Upper lobe of left lung (tissue), 6 donors: Measurements from ENCODE around the gene SRBD1. TPM values are rescaled to one million over a fixed set of nuclear protein-coding genes. Genes with fewer than 3 reads are reported as not detected.

Experiments
- ATAC-seq, 2 donors: fragments of 200-7000 bp; cut with Tn5 transposase; one replicate each; pipeline ENCODE4 v1.9.1; 2022; ENCODE audit warnings: mild to moderate bottlenecking in 2 of 2, moderate library complexity in 2 of 2; ENCODE audit not compliant: low FRiP score in 2 of 2
- DNase-seq, 2 donors: peaks; one replicate each; pipeline ENCODE4 v3.0.0-alpha.2; 2019 to 2020
- H3K27ac ChIP-seq, 4 donors: fragments of 200-600 bp; sonication (generic); one replicate each; pipeline ENCODE4 v1.5.1; 2016 to 2019
- H3K27me3 ChIP-seq, 4 donors: fragments of 200-600 bp; sonication (generic); one replicate each; pipeline ENCODE4 v1.5.1; 2017 to 2019
- H3K36me3 ChIP-seq, 4 donors: fragments of 200-600 bp; sonication (generic); one replicate each; pipeline ENCODE4 v1.5.1; 2016 to 2019
- H3K4me1 ChIP-seq, 4 donors: fragments of 200-600 bp; sonication (generic); one replicate each; pipeline ENCODE4 v1.5.1; 2018 to 2019
- H3K4me3 ChIP-seq, 4 donors: fragments of 200-600 bp; sonication (generic); one replicate each; pipeline ENCODE4 v1.5.1; 2017 to 2019; ENCODE audit warnings: mild to moderate bottlenecking in 2 of 4, moderate library complexity in 1 of 4
- H3K9me3 ChIP-seq, 4 donors: fragments of 200-600 bp; sonication (generic); one replicate each; pipeline ENCODE4 v1.5.1; 2018 to 2019
- EP300 ChIP-seq, 4 donors: sonication (generic); formaldehyde crosslinking; IDR thresholded peaks; one replicate each; pipeline ENCODE4 v1.5.1; 2017; ENCODE audit warnings: antibody characterized with exemption in 4 of 4, control low read depth in 2 of 4
- POLR2A ChIP-seq, 4 donors: fragments of 450-650 bp; IDR thresholded peaks; one replicate each; pipeline ENCODE4 v1.5.1; 2016 to 2017; ENCODE audit warnings: antibody characterized with exemption in 4 of 4, mild to moderate bottlenecking in 2 of 4
- POLR2AphosphoS5 ChIP-seq, 2 donors: sonication (generic); formaldehyde crosslinking; IDR thresholded peaks; one replicate each; pipeline ENCODE4 v1.5.1; 2017; ENCODE audit warnings: antibody characterized with exemption in 2 of 2
- WGBS, 2 donors: methylation state at CpG; one replicate each; pipeline ENCODE4 v1.1.5; 2017 to 2018; 5-methylcytosine and 5-hydroxymethylcytosine counted together
- total RNA-seq, 6 donors: library from RNA; depleted of rRNA in 4 of 6; stranded (reverse); fragments of >200 nt in 4 of 6; gene quantifications; one replicate each; pipeline versions ENCODE4 v1.1.0 to v1.2.1, GENCODE V29; 2016 to 2021
- TF ChIP-seq, protein P1 (sequence below), 6 experiments: fragments of 450-650 bp in 4 of 6; fragments of 200-600 bp in 2 of 6; sonication (generic) in 2 of 6; IDR thresholded peaks; one replicate each; pipeline ENCODE4 v1.5.1; 2016 to 2019; ENCODE audit warnings: antibody characterized with exemption in 6 of 6
- donor health status: DM: no; HTN: no; CAD: no; lungs with moderate emphysema.
- donor health status: DM: no; HTN: yes; CAD: no; lungs with severe emphysema.

The SRBD1 gene
- total RNA-seq, 6 donors from 2014 or later: 16.4 to 38.3 (median 19.0) TPM

DNA sequence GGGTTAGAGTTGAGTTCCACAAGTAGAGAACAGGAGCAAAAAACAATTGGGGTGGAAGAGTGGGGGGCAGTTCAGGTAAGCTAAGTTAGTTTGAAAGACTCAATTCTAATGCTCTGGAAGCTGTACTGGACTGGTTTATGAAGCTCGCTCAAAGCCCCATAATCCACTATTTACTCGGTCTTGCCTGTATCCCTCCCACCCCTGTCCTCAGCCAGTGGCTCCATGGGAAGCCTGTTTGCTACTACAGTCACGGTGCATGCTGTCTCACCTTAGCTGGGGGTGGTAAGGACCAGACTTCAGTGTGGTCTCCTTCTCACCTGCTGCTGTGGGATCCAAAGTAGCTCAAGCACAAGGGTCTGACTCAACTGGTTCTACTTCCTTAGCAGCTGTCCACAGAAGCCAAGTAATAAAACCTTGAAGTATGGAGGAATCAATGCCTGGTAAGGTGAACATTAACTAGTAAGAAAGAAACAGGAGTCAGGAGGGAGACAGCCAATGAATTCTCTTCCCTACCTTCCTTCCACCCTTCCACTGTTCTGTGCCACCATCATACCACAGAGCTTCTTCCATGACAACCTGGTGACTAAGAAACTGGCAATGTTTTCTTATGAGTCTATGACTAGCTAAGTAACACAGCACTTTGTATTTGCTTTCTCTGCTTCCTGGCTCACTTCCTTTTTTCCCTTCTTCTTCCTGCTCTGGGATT lies 230.8 kb downstream of the SRBD1 start:
- 92 to 95% methylated on average over 3 of the region's 3 CpGs for WGBS, 2 donors
- no peaks in the 10 kb centered on the region for H3K9me3 ChIP-seq
- no peak overlapping the region for H3K27ac ChIP-seq
- no peak overlapping the region for H3K4me3 ChIP-seq
- DNase-seq: no peak
- no peaks in the 10 kb centered on the region for H3K36me3 ChIP-seq
- no peaks in the 10 kb centered on the region for H3K4me1 ChIP-seq
- TF ChIP-seq, protein P1, sequence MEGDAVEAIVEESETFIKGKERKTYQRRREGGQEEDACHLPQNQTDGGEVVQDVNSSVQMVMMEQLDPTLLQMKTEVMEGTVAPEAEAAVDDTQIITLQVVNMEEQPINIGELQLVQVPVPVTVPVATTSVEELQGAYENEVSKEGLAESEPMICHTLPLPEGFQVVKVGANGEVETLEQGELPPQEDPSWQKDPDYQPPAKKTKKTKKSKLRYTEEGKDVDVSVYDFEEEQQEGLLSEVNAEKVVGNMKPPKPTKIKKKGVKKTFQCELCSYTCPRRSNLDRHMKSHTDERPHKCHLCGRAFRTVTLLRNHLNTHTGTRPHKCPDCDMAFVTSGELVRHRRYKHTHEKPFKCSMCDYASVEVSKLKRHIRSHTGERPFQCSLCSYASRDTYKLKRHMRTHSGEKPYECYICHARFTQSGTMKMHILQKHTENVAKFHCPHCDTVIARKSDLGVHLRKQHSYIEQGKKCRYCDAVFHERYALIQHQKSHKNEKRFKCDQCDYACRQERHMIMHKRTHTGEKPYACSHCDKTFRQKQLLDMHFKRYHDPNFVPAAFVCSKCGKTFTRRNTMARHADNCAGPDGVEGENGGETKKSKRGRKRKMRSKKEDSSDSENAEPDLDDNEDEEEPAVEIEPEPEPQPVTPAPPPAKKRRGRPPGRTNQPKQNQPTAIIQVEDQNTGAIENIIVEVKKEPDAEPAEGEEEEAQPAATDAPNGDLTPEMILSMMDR (IDR thresholded peaks at IDR 0.05): no peak
- no peaks in the 10 kb centered on the region for H3K27me3 ChIP-seq
- ATAC-seq: no peak

DNA sequence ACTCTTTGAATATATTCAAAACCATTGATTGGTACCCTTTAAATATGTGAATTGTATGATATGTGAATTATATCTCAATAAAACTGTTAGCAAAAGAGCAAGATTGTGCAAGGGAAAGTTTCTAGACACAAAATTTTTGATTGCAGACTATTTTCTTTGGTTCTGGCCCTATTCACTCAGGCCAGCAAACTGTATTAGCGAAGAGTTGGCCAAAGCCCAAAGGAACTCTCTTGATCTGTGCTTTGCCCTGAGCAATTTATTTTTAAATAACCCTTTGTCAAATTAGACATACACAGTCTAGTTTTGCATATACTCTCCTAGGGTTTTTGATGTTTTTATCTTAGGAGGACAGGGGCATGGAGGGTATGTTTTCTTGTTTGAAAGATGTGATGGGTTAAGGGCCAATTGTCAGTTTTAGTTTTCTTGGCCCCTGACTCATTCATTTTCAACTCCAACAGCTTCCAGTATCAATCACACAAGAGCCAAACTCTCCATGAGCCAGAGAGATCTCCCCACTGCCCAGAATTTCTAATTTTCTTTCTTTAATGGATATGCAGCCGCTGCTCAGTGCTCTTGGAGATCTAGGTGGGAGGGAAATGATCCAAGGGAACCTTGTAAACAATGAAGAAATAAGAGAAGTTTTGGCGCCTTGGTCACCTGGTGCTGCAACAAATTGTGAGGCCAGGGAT lies 231.5 kb downstream of the SRBD1 start:
- ATAC-seq: peak in 1 of 2 donors; percentile 54
- no peak for TF ChIP-seq POLR2AphosphoS5 (IDR thresholded peaks at IDR 0.05)
- no peak for TF ChIP-seq POLR2A (IDR thresholded peaks at IDR 0.05)
- TF ChIP-seq, protein P1 (IDR thresholded peaks at IDR 0.05): no peak
- no peak for TF ChIP-seq EP300 (IDR thresholded peaks at IDR 0.05)
- no peaks in the 10 kb centered on the region for H3K36me3 ChIP-seq
- no peaks in the 10 kb centered on the region for H3K9me3 ChIP-seq
- H3K27me3 ChIP-seq: no peaks in the 10 kb centered on the region
- H3K27ac ChIP-seq: no peak overlapping the region
- no peak for DNase-seq
- WGBS, 2 donors: 91 to 95% methylated on average over 3 of the region's 3 CpGs
- no peak overlapping the region for H3K4me3 ChIP-seq
- H3K4me1 ChIP-seq: no peaks in the 10 kb centered on the region

DNA sequence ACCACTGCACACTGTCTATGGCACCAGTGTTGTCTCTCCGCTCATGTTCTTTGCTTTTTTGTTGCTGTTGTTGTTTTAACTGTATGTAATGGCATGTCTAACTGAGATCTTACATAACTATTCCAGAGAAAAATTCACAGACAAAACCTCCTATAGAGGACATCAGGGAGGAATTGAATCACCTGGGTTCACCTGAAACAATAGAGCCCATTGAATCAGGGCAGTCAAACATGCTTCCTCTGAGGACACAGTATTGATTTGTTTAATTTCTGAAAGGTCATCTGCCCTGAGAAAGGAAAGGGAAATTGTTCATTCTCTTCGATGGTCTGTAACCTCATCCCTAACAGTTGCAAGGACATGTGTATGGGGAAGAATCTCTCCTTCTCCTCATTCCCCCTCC lies 237.5 kb downstream of the SRBD1 start:
- H3K4me3 ChIP-seq: no peak overlapping the region
- ATAC-seq: no peak
- no peak for TF ChIP-seq POLR2AphosphoS5 (IDR thresholded peaks at IDR 0.05)
- TF ChIP-seq POLR2A (IDR thresholded peaks at IDR 0.05): no peak
- no peak for TF ChIP-seq EP300 (IDR thresholded peaks at IDR 0.05)
- TF ChIP-seq, protein P1 (IDR thresholded peaks at IDR 0.05): no peak
- H3K36me3 ChIP-seq: no peaks in the 10 kb centered on the region
- H3K27ac ChIP-seq: no peak overlapping the region
- WGBS, 2 donors: 87 to 88% methylated on average over 2 of the region's 2 CpGs
- no peaks in the 10 kb centered on the region for H3K27me3 ChIP-seq
- no peaks in the 10 kb centered on the region for H3K4me1 ChIP-seq
- no peaks in the 10 kb centered on the region for H3K9me3 ChIP-seq
- no peak for DNase-seq

DNA sequence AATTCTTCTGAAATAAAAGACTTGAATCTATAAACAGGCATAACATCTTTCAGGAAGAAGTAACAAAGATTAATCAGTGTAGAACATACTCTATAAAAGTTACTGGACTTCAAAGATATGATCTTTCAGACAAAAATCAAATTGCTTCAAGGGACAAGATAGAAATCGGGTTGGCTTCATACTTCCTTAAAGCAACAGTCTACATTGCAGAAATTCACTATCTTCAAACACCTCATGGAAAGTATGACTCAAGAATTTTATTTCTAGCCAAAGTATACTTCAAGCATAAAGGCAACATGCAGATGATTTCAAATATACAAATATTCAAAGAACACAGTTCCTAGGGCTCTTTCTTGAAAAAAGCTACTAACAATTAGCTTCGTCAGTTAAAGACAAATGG lies 240.7 kb downstream of the SRBD1 start:
- Histone ChIP-seq H3K4me1 (no peaks in the 10 kb centered on the region), H3K36me3 (no peaks in the 10 kb centered on the region), H3K9me3 (no peaks in the 10 kb centered on the region), H3K27ac (no peak overlapping the region), H3K4me3 (no peak overlapping the region), H3K27me3 (no peaks in the 10 kb centered on the region)
- WGBS, 2 donors: 87 to 88% methylated on average over 2 of the region's 2 CpGs
- DNase-seq (no peak), ATAC-seq (no peak)
- TF ChIP-seq POLR2A (IDR thresholded peaks at IDR 0.05) (no peak), EP300 (IDR thresholded peaks at IDR 0.05) (no peak)

DNA sequence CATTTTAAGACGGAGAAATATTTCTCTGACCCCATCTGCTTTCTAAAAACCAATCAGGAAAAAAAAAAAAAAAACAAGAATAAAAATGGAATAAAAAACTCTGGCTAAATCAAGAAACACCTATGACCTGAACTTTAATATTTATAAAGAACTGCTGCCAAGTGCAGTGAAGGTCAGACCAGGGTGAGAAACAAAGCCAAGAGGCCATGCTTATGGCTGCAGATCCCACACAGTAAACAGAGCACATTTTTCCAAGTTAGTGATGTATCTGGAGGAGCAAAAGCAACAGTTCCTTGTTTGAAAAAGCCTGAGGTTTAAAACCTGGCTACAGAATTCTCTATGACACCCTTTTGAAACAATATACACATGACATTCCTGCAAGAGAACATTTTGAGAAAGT lies 242.3 kb downstream of the SRBD1 start:
- Histone ChIP-seq H3K27ac (no peak overlapping the region), H3K36me3 (no peaks in the 10 kb centered on the region), H3K9me3 (no peaks in the 10 kb centered on the region), H3K4me1 (no peaks in the 10 kb centered on the region), H3K27me3 (no peaks in the 10 kb centered on the region), H3K4me3 (no peak overlapping the region)
- no peak for ATAC-seq
- DNase-seq: no peak
- TF ChIP-seq POLR2AphosphoS5 (IDR thresholded peaks at IDR 0.05): no peak
- TF ChIP-seq, protein P1 (IDR thresholded peaks at IDR 0.05): no peak
- TF ChIP-seq EP300 (IDR thresholded peaks at IDR 0.05): no peak
- no peak for TF ChIP-seq POLR2A (IDR thresholded peaks at IDR 0.05)
- 92 to 100% methylated on average over 1 of the region's 1 CpG for WGBS, 2 donors
